HEK293T (cell line): ENCODE measurements around the gene CDH16.

Experiments used
- BHLHE40 ChIP-seq: fragments of 450-650 bp; IDR thresholded peaks from 2 replicates; pipeline ENCODE4 v1.6.1; 2016; ENCODE audit warnings: mild to moderate bottlenecking, moderate library complexity, borderline replicate concordance
- ELF4 ChIP-seq: fragments of 450-650 bp; IDR thresholded peaks from 2 replicates; pipeline ENCODE4 v1.6.1; 2017; ENCODE audit warnings: antibody characterized with exemption
- FOXA1 ChIP-seq: fragments of 450-650 bp; IDR thresholded peaks from 2 replicates; pipeline ENCODE4 v1.6.1; 2016; ENCODE audit warnings: mild to moderate bottlenecking
- FOXK2 ChIP-seq: fragments of 450-650 bp; IDR thresholded peaks from 2 replicates; pipeline ENCODE4 v1.6.1; 2016; ENCODE audit warnings: mild to moderate bottlenecking
- FOXM1 ChIP-seq: fragments of 450-650 bp; IDR thresholded peaks from 2 replicates; pipeline ENCODE4 v1.6.1; 2017; ENCODE audit warnings: mild to moderate bottlenecking, borderline replicate concordance
- HDGF ChIP-seq: fragments of 450-650 bp; IDR thresholded peaks from 2 replicates; pipeline ENCODE4 v1.6.1; 2017; ENCODE audit warnings: antibody characterized with exemption, borderline replicate concordance
- L3MBTL2 ChIP-seq: fragments of 450-650 bp; conservative IDR thresholded peaks from 2 replicates; pipeline ENCODE4 v1.6.1; 2016; ENCODE audit warnings: mild to moderate bottlenecking
- LEF1 ChIP-seq: fragments of 450-650 bp; IDR thresholded peaks from 2 replicates; pipeline ENCODE4 v1.6.1; 2017; ENCODE audit warnings: mild to moderate bottlenecking, borderline replicate concordance
- NFRKB ChIP-seq: fragments of 450-650 bp; IDR thresholded peaks from 2 replicates; pipeline ENCODE4 v1.6.1; 2016; ENCODE audit warnings: mild to moderate bottlenecking, moderate library complexity
- PKNOX1 ChIP-seq: fragments of 450-650 bp; IDR thresholded peaks from 2 replicates; pipeline ENCODE4 v1.6.1; 2016
- SP1 ChIP-seq: fragments of 450-650 bp; IDR thresholded peaks from 2 replicates; pipeline ENCODE4 v1.6.1; 2017
- SUZ12 ChIP-seq: fragments of 450-650 bp; IDR thresholded peaks from 2 replicates; pipeline ENCODE4 v1.6.1; 2016; ENCODE audit warnings: mild to moderate bottlenecking
- TARDBP ChIP-seq: fragments of 450-650 bp; IDR thresholded peaks from 2 replicates; pipeline ENCODE4 v1.6.1; 2016
- ZNF384 ChIP-seq: fragments of 450-650 bp; IDR thresholded peaks from 2 replicates; pipeline ENCODE4 v1.6.1; 2016

GRCh38 chr16:66891360-66891759 is 27.3 kb downstream of the CDH16 start:
- TF ChIP-seq ZNF384 (no peak), SP1 (no peak), L3MBTL2 (no peak), PKNOX1 (no peak), FOXM1 (no peak), TARDBP (no peak), NFRKB (no peak), FOXK2 (no peak), LEF1 (no peak), BHLHE40 (no peak), HDGF (no peak), FOXA1 (no peak), ELF4 (no peak), SUZ12 (no peak)
